8988T (cell line): ENCODE data around the gene SLC10A3.

Experiments used
- DNase-seq: peaks from one replicate; pipeline ENCODE4 v3.0.0; 2011

Gene SLC10A3

GRCh38 chrX:154462396-154462795 lies 28.0 kb downstream of the SLC10A3 start:
- no peak for DNase-seq

DNA sequence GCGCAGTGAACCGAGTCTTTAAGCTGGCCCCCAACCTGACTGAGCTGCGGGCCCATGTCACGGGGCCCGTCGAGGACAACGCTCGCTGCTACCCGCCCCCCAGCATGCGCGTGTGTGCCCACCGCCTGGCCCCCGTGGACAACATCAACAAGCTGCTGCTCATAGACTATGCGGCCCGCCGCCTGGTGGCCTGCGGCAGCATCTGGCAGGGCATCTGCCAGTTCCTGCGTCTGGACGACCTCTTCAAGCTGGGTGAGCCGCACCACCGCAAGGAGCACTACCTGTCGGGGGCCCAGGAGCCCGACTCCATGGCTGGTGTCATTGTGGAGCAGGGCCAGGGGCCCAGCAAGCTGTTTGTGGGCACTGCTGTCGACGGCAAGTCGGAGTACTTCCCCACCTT lies 30.1 kb downstream of the SLC10A3 start:
- DNase-seq: no peak

GRCh38 chrX:154459832-154460231 lies 30.6 kb downstream of the SLC10A3 start:
- DNase-seq: no peak

GRCh38 chrX:154458954-154459778 lies 31.3 kb downstream of the SLC10A3 start:
- DNase-seq: no peak

- no peak for DNase-seq
Measured at GRCh38 chrX:154458116-154458953, 32.1 kb downstream of the SLC10A3 start, which contains the start of gene PLXNA3. PLXNA3 (plus strand) TSS chrX:154458281; CDS start chrX:154460184, 1,903 bp downstream.

DNA sequence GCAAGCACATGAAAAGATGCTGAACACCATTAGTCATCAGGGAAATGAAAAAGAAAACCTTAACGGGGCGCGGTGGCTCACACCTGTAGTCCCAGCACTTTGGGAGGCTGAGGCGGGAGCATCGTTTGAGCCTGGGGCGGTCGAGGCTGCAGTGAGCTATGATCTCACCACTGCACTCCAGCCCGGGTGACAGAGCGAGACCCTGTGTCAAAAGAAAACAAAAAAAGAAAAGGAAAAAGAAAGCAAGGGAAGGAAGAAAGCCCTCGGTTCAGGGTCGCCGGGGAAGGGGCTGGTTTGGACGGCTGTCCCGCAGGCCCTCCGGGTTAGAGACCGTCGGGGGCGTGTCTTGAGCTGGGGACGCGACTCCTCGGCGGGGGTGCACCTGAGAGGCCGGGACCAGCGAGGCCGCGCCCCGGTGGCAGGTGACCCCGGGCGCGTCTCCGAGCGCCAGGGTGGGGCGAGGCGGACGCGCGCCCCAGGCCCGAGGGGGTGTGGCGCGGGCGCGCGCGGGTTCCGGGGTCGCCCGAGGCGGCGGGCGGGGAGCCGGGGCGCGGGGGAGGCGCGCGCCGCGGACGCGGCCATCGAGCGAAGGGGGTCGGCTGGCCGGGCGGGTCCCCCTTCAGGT lies 32.8 kb downstream of the SLC10A3 start:
- DNase-seq: no peak

DNA sequence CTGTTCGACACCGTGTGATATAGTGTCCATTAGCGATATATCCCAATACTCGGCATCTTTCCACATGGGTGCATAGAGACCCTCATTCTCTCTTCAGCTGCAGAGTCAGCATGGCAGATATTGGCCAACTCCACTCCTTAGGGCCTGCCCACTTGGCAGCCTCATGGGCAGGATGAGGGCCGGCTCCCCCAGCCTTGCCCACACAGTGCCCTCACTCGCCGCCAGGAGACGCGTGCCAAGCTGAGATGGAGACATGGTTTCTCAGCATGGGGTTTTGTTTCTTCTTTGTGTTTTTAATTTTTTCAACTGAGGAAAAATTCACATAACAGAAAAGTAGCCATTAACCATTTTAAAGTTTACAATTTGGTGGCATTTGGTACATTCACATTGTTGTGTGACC lies 37.6 kb downstream of the SLC10A3 start:
- DNase-seq: no peak

GRCh38 chrX:154450312-154450711 lies 40.1 kb downstream of the SLC10A3 start:
- DNase-seq: no peak

DNA sequence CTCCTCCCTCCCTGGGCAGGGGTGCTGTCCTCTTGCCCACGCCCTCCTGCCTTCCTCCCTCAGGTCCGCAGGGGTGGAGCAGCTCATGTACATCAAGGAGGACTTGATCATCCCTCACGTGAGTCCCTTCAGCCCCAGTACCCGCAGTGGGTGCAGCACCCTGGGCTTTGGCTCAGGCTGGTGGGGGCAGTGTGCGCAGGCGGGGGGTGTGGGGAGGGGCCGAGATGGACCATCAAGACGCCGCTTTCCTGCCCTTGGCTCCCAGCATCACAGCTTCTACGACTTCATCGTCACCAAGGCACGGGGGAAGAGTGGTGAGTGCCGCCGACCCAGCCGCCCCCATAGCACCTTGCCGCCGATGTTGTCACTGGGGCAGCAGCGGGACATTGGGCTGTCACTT lies 40.8 kb downstream of the SLC10A3 start:
- DNase-seq: no peak

GRCh38 chrX:154448484-154448883 lies 41.9 kb downstream of the SLC10A3 start:
- DNase-seq: no peak

- peak; percentile 8 for DNase-seq
Measured at GRCh38 chrX:154446430-154446829, 44.0 kb downstream of the SLC10A3 start.

DNA sequence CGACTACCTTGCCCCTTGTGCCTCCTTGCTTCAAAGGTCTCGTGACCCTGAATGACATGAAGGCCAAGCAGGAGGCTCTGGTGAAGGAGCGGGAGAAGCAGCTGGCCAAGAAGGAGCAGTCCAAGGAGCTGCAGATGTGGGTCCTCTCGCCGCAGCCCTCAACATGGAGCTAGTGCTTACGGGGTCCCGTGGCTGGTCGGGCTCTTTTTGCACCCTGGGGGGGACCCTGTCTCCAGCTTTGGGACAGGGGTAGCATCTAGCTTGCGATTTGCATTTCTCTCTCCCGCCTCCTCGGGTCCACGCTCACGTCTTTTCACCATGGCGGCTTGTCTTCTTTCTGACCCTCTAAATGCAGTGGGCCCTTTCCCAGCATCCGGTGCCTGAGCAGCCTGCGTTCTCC lies 44.7 kb downstream of the SLC10A3 start:
- DNase-seq: peak; percentile 20

DNA sequence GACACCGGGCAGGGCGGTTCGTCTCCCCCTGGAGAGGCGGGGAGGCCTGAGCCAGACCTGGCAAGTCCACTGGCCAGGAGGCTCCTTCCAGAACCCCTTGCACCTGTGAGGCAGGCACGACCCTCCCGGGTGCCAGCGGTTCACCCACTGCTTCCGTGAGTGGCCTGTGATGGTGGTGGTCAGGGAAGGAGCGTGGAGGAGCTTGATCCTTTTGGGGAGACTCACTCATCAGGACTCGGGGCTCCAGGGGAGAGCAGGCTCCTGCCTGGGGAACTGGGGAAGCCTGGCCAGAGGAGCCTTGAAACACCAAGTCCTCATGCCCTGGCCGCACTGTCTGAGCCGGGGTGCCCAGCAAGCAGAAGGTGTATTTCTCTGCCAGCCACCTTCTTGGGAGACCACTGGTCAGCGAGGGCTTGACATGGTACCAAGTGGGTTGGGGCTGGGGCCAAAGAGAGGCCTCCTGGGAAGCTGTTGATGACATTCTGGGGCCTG lies 45.6 kb downstream of the SLC10A3 start:
- DNase-seq: no peak

- DNase-seq: peak; percentile 82
Measured at GRCh38 chrX:154443992-154444754, 46.3 kb downstream of the SLC10A3 start, which contains the start of gene FAM50A. FAM50A (plus strand) TSS chrX:154444141; CDS start chrX:154444236, 95 bp downstream.

DNA sequence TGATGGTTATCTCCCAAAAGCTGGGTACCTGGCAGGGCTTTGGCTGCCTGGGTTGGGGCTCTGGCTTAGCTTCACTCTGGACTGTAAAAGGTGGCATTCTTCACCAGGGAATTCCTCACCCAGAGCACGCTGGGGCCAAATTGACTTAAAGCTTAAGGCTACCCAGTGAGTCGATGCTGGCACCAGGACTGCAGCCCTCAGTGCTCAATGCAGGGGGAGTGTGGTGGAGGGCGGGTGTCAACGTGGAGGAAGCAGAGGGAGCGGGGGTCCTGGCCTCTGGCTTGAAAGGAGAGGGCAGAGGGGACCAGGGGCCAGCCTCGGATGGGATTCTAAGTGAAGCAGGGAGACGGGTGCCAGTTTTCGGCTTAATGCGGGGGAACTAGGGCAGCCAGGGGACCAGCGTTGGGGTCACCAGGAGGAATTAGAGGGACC lies 46.9 kb downstream of the SLC10A3 start:
- no peak for DNase-seq

GRCh38 chrX:154441984-154442707 lies 48.3 kb downstream of the SLC10A3 start:
- DNase-seq: no peak

- no peak for DNase-seq
Measured at GRCh38 chrX:154441564-154441963, 48.9 kb downstream of the SLC10A3 start.

DNA sequence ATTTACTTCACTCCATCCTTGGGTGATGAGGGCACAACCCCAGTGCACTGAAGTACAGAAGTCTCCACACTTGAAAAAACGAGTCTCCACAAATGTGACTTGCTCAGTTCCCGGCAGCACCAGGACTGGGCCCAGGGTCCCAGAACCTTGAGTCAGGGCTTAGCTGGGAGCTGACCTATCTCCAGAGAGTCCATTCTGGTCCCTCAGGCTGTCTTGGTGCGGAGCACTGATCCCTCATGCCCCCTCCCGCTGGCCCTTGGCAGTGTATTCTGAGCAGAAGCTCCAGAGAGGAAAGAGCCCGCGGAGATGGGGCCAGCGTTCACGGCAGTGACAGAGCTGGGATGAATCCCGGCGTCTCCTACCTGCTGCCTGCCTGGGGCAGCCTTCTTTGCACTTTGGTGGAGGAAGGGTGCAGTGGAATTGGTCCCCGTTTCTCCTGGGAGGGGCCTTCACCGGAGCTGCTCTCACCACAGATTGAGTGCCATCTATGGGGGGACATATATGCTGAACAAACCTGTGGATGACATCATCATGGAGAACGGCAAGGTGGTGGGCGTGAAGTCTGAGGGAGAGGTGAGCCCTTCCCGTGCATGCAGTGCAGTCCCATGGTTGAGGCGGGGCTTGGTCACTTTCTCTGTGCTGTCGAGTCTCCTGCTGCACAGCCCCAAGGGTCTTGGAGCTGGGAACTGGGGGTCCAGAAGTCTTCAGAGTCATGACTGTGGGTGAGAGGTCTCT lies 49.6 kb downstream of the SLC10A3 start:
- no peak for DNase-seq

DNA sequence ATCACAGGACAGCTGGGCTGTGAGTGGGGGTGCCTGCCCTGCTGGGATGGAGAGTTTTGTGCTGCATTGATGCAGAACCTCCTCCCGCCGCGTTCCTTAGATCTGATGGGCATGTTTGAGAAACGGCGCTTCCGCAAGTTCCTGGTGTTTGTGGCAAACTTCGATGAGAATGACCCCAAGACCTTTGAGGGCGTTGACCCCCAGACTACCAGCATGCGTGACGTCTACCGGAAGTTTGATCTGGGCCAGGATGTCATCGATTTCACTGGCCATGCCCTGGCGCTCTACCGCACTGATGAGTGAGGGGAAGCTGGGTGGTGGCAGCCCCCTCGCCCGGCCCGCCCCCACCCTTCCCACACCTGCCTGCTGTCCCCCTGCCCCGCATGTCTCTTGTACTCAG lies 50.6 kb downstream of the SLC10A3 start:
- no peak for DNase-seq

DNA sequence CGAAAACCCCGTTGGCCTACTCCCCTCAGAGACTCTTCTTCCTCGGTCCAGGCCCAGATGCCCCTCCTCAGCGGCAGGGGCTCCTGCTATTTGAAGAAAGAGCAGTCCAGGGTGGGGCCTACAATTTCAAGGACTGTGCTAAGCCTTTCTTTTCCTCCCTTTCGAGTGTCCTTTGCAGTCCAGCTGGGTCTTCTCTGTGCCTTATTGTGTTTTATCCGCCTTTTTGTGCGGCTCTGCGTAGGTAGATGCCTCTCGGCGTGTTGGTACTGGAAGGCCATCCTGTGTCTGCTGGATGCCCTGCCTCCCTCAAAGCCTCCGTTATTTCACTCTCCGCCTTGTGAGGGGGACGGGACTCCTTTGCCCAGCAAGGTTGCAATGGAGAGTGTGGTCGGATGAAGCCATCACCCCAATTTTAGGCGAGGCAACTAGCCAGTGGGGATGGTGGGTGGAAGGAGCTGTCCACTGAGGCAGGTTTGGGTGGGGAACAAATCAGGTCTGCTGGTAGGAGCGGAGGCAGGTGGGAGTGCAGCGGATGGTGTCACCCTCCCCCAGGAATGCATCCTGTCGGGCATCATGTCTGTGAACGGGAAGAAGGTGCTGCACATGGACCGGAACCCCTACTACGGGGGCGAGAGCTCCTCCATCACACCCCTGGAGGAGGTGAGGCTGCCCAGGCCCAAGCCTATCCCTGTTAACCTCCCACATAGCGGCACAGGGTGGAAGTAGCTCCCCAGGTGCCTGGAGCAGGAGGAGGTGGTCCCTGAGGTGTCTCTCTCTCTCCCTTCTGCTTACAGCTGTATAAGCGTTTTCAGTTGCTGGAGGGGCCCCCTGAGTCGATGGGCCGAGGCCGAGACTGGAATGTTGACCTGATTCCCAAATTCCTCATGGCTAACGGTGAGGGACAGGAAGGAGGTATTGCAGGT lies 52.2 kb downstream of the SLC10A3 start:
- DNase-seq: no peak
